HUES6 (cell line): ENCODE results near the gene MT1B.

Experiments
- H3K27ac ChIP-seq: 2 replicates; pipeline ENCODE4 v1.7.0; 2013; ENCODE audit warnings: low read depth, mild to moderate bottlenecking, low read length, inconsistent platforms
- H3K27me3 ChIP-seq: 2 replicates; pipeline ENCODE4 v1.6.1; 2013; ENCODE audit warnings: low read length; ENCODE audit not compliant: control insufficient read depth, insufficient read depth
- H3K36me3 ChIP-seq: 2 replicates; pipeline ENCODE4 v1.6.1; 2013; ENCODE audit warnings: low read length; ENCODE audit not compliant: control insufficient read depth, insufficient read depth
- H3K4me1 ChIP-seq: 2 replicates; pipeline ENCODE4 v1.6.1; 2013; ENCODE audit warnings: low read length; ENCODE audit not compliant: control insufficient read depth, insufficient read depth
- H3K4me3 ChIP-seq: 2 replicates; pipeline ENCODE4 v1.5.1; 2013; ENCODE audit warnings: low read depth, low read length
- H3K9ac ChIP-seq: one replicate; pipeline ENCODE4 v1.6.1; 2013; ENCODE audit warnings: mild to moderate bottlenecking, low read length
- H3K9me3 ChIP-seq: 2 replicates; pipeline ENCODE4 v1.6.1; 2013; ENCODE audit warnings: low read depth, low read length; ENCODE audit not compliant: control insufficient read depth, insufficient read depth

Gene MT1B

GRCh38 chr16:56610017-56610608 is 41.6 kb upstream of the MT1B start:
- Histone ChIP-seq H3K27ac (no peak overlapping the region), H3K4me1 (peaks cover 36% of the 10 kb centered on the region), H3K27me3 (peaks cover 59% of the 10 kb centered on the region), H3K36me3 (no peaks in the 10 kb centered on the region), H3K9me3 (no peaks in the 10 kb centered on the region), H3K4me3 (peak overlapping the region; percentile 17; the same call in 1 of the 2 replicates), H3K9ac (peak overlapping the region; percentile 29)

- H3K9ac ChIP-seq, result no peak overlapping the region
- H3K4me1 ChIP-seq, result peaks cover 36% of the 10 kb centered on the region
- no peaks in the 10 kb centered on the region for H3K9me3 ChIP-seq
- H3K27ac ChIP-seq, result no peak overlapping the region
- H3K36me3 ChIP-seq, result no peaks in the 10 kb centered on the region
- H3K4me3 ChIP-seq, result no peak overlapping the region
- peaks cover 63% of the 10 kb centered on the region for H3K27me3 ChIP-seq
Observed at GRCh38 chr16:56610609-56611111, 41.0 kb upstream of the MT1B start.

GRCh38 chr16:56611281-56611833 is 40.3 kb upstream of the MT1B start:
- Histone ChIP-seq H3K4me1 (peaks cover 36% of the 10 kb centered on the region), H3K27me3 (peaks cover 67% of the 10 kb centered on the region), H3K4me3 (no peak overlapping the region), H3K9me3 (no peaks in the 10 kb centered on the region), H3K9ac (no peak overlapping the region), H3K36me3 (no peaks in the 10 kb centered on the region), H3K27ac (no peak overlapping the region)

GRCh38 chr16:56613706-56614105 is 38.0 kb upstream of the MT1B start:
- no peak overlapping the region for H3K9ac ChIP-seq
- H3K4me1 ChIP-seq, result peaks cover 34% of the 10 kb centered on the region
- no peaks in the 10 kb centered on the region for H3K36me3 ChIP-seq
- H3K9me3 ChIP-seq, result no peaks in the 10 kb centered on the region
- no peak overlapping the region for H3K27ac ChIP-seq
- no peak overlapping the region for H3K4me3 ChIP-seq
- H3K27me3 ChIP-seq, result peaks cover 76% of the 10 kb centered on the region

- no peak overlapping the region for H3K27ac ChIP-seq
- H3K4me1 ChIP-seq, result peaks cover 25% of the 10 kb centered on the region
Observed at GRCh38 chr16:56614549-56614991, 37.1 kb upstream of the MT1B start.

GRCh38 chr16:56615353-56615752 is 36.3 kb upstream of the MT1B start:
- H3K27ac ChIP-seq, result no peak overlapping the region
- peaks cover 75% of the 10 kb centered on the region for H3K27me3 ChIP-seq
- H3K9me3 ChIP-seq, result no peaks in the 10 kb centered on the region
- no peak overlapping the region for H3K9ac ChIP-seq
- no peaks in the 10 kb centered on the region for H3K36me3 ChIP-seq
- H3K4me1 ChIP-seq, result peaks cover 17% of the 10 kb centered on the region
- no peak overlapping the region for H3K4me3 ChIP-seq

More at GRCh38 chr16:56614549-56614991, 37.1 kb upstream of the MT1B start:
- Histone ChIP-seq H3K9ac (no peak overlapping the region), H3K4me3 (no peak overlapping the region), H3K36me3 (no peaks in the 10 kb centered on the region), H3K27me3 (peaks cover 76% of the 10 kb centered on the region), H3K9me3 (no peaks in the 10 kb centered on the region)

GRCh38 chr16:56616608-56617211 is 35.0 kb upstream of the MT1B start:
- Histone ChIP-seq H3K4me1 (peaks cover 22% of the 10 kb centered on the region), H3K9ac (peak overlapping the region; percentile 53), H3K36me3 (no peaks in the 10 kb centered on the region), H3K9me3 (no peaks in the 10 kb centered on the region), H3K27me3 (peaks cover 65% of the 10 kb centered on the region), H3K27ac (no peak overlapping the region), H3K4me3 (peak overlapping the region; percentile 73)

GRCh38 chr16:56617212-56618085 is 34.2 kb upstream of the MT1B start:
- peaks cover 64% of the 10 kb centered on the region for H3K27me3 ChIP-seq
- no peaks in the 10 kb centered on the region for H3K9me3 ChIP-seq
- peak overlapping the region; percentile 73 for H3K4me3 ChIP-seq
- H3K4me1 ChIP-seq, result peaks cover 27% of the 10 kb centered on the region
- peak overlapping the region; percentile 53 for H3K9ac ChIP-seq
- no peaks in the 10 kb centered on the region for H3K36me3 ChIP-seq
- H3K27ac ChIP-seq, result no peak overlapping the region

- Histone ChIP-seq H3K9me3 (peaks cover 1% of the 10 kb centered on the region; the same call in 1 of the 2 replicates), H3K36me3 (no peaks in the 10 kb centered on the region), H3K27ac (no peak overlapping the region), H3K4me1 (peaks cover 28% of the 10 kb centered on the region), H3K27me3 (peaks cover 71% of the 10 kb centered on the region), H3K4me3 (no peak overlapping the region), H3K9ac (no peak overlapping the region)
Observed at GRCh38 chr16:56618138-56618537, 33.5 kb upstream of the MT1B start.

GRCh38 chr16:56620339-56620897 is 31.3 kb upstream of the MT1B start:
- Histone ChIP-seq H3K36me3 (no peaks in the 10 kb centered on the region), H3K27me3 (peaks cover 76% of the 10 kb centered on the region), H3K4me3 (no peak overlapping the region), H3K9me3 (peaks cover 4% of the 10 kb centered on the region; the same call in 1 of the 2 replicates), H3K9ac (no peak overlapping the region), H3K27ac (no peak overlapping the region), H3K4me1 (peaks cover 31% of the 10 kb centered on the region)
